GM12878 (cell line): ENCODE data around the gene CCR7. TPM values are rescaled to one million over a fixed set of nuclear protein-coding genes. Genes with fewer than 3 reads are reported as not detected.

Experiments used
- ATAC-seq: fragments of 200-7000 bp; cut with Tn5 transposase; 3 replicates; pipeline ENCODE4 v1.9.1; 2020; ENCODE audit warnings: mild to moderate bottlenecking, moderate library complexity
- BruUV-seq: library from RNA; stranded (reverse); fragments of 400-500 nt; replicated peaks from 2 replicates; lab custom pipeline; 2021; lab: Mats Ljungman, UMichigan
- CTCF ChIA-PET: fragments of 300-600 bp; sonication (Branson Sonifier 250); formaldehyde crosslinking; extraction: SDS; loops from one replicate; lab custom pipeline; 2021; ENCODE audit warnings: inconsistent platforms; lab: Yijun Ruan, JAX
- POLR2A ChIA-PET: fragments of 350-600 bp; formaldehyde crosslinking; extraction: SDS; loops from one replicate; lab custom pipeline; 2021; ENCODE audit warnings: inconsistent platforms; lab: Charles Lee
- RAD21 ChIA-PET: fragments of 300-600 bp; sonication (Branson Sonifier 250); formaldehyde crosslinking; loops from one replicate; lab custom pipeline; 2023; ENCODE audit warnings: antibody characterized with exemption; ENCODE audit not compliant: unreplicated experiment; lab: Charles Lee
- SMC1A ChIA-PET: fragments of 300-600 bp; sonication (Branson Sonifier 250); formaldehyde crosslinking; loops from one replicate; lab custom pipeline; 2023; ENCODE audit not compliant: unreplicated experiment, uncharacterized antibody; lab: Charles Lee
- DNase-seq: peaks from one replicate; pipeline ENCODE4 v3.0.0-alpha.2; 2011; ENCODE audit warnings: low read depth, low spot score
- FAIRE-seq: peaks from 3 replicates; lab custom pipeline; 2011; peaks lifted over from hg19 to GRCh38; lab: Jason Lieb, UNC
- H2AFZ ChIP-seq: 2 replicates; pipeline ENCODE4 v1.6.0; 2011; ENCODE audit warnings: low read depth, low read length, control low read depth; ENCODE audit not compliant: control insufficient read depth
- H3K27ac ChIP-seq: 2 replicates; pipeline ENCODE4 v1.5.1; 2011; ENCODE audit warnings: control low read depth; ENCODE audit not compliant: control insufficient read depth, insufficient read depth
- H3K27me3 ChIP-seq, 2 experiments: replicated peaks in 1 of 2; 2 replicates each; pipeline versions ENCODE4 v1.6.0 to v1.6.1; 2011; ENCODE audit warnings: low read length in 1 of 2; ENCODE audit not compliant: control insufficient read depth in 2 of 2, insufficient read depth in 2 of 2
- H3K36me3 ChIP-seq, 2 experiments: 2 replicates each; pipeline ENCODE4 v1.5.1; 2011; ENCODE audit warnings: low read length in 1 of 2; ENCODE audit not compliant: control insufficient read depth in 2 of 2, insufficient read depth in 2 of 2
- H3K4me1 ChIP-seq: 2 replicates; pipeline ENCODE4 v1.6.1; 2011; ENCODE audit warnings: mild to moderate bottlenecking, low read length, moderate library complexity, mixed read lengths; ENCODE audit not compliant: control insufficient read depth, insufficient read depth
- H3K4me2 ChIP-seq: 2 replicates; pipeline ENCODE4 v1.6.0; 2011; ENCODE audit warnings: control low read depth; ENCODE audit not compliant: control insufficient read depth, insufficient read depth
- H3K4me3 ChIP-seq: fragments of 200-600 bp; sonication (generic); 2 replicates; pipeline ENCODE4 v1.5.1; 2016
- H3K79me2 ChIP-seq: 2 replicates; pipeline ENCODE4 v1.6.0; 2011; ENCODE audit warnings: low read length; ENCODE audit not compliant: control insufficient read depth, insufficient read depth
- H3K9ac ChIP-seq: 2 replicates; pipeline ENCODE4 v1.8.0; 2011; ENCODE audit warnings: low read length, control low read depth, mixed read lengths; ENCODE audit not compliant: control insufficient read depth, insufficient read depth
- H3K9me3 ChIP-seq: replicated peaks from 3 replicates; pipeline ENCODE4 v1.5.1; 2011; ENCODE audit warnings: mild to moderate bottlenecking, low read length; ENCODE audit not compliant: control insufficient read depth, insufficient read depth
- H4K20me1 ChIP-seq: 2 replicates; pipeline ENCODE4 v1.6.0; 2011; ENCODE audit not compliant: control insufficient read depth, insufficient read depth
- RCOR1 ChIP-seq: conservative IDR thresholded peaks from 2 replicates; pipeline ENCODE4 v1.6.1; 2012; ENCODE audit warnings: low read depth, low read length, improper control_type of control experiment
- SMARCA5 ChIP-seq: fragments of 450-650 bp; IDR thresholded peaks from 2 replicates; pipeline ENCODE4 v1.6.1; 2017; ENCODE audit warnings: mild to moderate bottlenecking
- WGBS: methylation state at CpG from one replicate; pipeline ENCODE4 v1.1.6; 2016; ENCODE audit warnings: low lambda C conversion rate; ENCODE audit not compliant: insufficient replicate concordance, insufficient coverage; ENCODE audit errors: missing lambda C conversion rate; 5-methylcytosine and 5-hydroxymethylcytosine counted together
- in situ Hi-C: fragments of 300-500 bp; cut with MboI; formaldehyde crosslinking; loops from 9 replicates; pipeline ENCODE4 v1.14.3; 2018; ENCODE audit warnings: mixed read lengths
- intact Hi-C: fragments of 100-400 bp; cut with micrococcal nuclease; formaldehyde crosslinking; loops from one replicate; pipeline ENCODE4 v1.14.2; 2022; ENCODE audit not compliant: unreplicated experiment
- polyA plus RNA-seq, 11 experiments: library from polyadenylated mRNA; depleted of rRNA in 4 of 11; unstranded in 6 of 11; stranded (reverse) in 5 of 11; fragments of >200 nt; fragmentation: Nextera tagmentation in 4 of 11; fragmentation: Illumina TruSeq in 1 of 11; extraction: Ambion mirVana in 4 of 11; extraction: Trizol in 1 of 11; gene quantifications; 1 replicate in 1 of 11; 2 replicates in 10 of 11; pipeline versions ENCODE4 v1.2.1 to v1.2.3, GENCODE V29; 2011 to 2016; ENCODE audit warnings: inconsistent platforms in 2 of 11, missing spikeins in 2 of 11, low read depth in 1 of 11
- total RNA-seq, 4 experiments: library from RNA; depleted of rRNA in 3 of 4; stranded (reverse); fragments of >200 nt in 3 of 4; fragmentation: Illumina TruSeq in 1 of 4; extraction: Trizol in 1 of 4; gene quantifications; 2 replicates each; pipeline versions ENCODE4 v1.2.1 to v1.2.3, GENCODE V29; 2013 to 2021
- TF ChIP-seq, protein P1 (sequence below): fragments of 450-650 bp; IDR thresholded peaks from 2 replicates; pipeline ENCODE4 v1.6.1; 2016; ENCODE audit warnings: mild to moderate bottlenecking
- TF ChIP-seq, protein P2 (sequence below): fragments of 450-650 bp; IDR thresholded peaks from 2 replicates; pipeline ENCODE4 v1.6.1; 2016; ENCODE audit warnings: mild to moderate bottlenecking
- TF ChIP-seq, protein P3 (sequence below), 3 experiments: IDR thresholded peaks in 2 of 3; conservative IDR thresholded peaks in 1 of 3; 2 replicates each; pipeline ENCODE4 v1.5.1; 2011; ENCODE audit warnings: low read depth in 3 of 3, low read length in 3 of 3, mild to moderate bottlenecking in 3 of 3, control low read depth in 2 of 3, moderate library complexity in 2 of 3, inconsistent platforms in 1 of 3, mixed read lengths in 1 of 3; ENCODE audit not compliant: control insufficient read depth in 2 of 3, insufficient read depth in 1 of 3; ENCODE audit errors: extremely low read depth in 1 of 3

Gene CCR7
- total and polyA plus RNA-seq, 10 of the 15 experiments (the other 5 are each of a cell fraction or from before 2014, with no cell fraction given) = 131 to 1,171 (median 260) TPM

DNA sequence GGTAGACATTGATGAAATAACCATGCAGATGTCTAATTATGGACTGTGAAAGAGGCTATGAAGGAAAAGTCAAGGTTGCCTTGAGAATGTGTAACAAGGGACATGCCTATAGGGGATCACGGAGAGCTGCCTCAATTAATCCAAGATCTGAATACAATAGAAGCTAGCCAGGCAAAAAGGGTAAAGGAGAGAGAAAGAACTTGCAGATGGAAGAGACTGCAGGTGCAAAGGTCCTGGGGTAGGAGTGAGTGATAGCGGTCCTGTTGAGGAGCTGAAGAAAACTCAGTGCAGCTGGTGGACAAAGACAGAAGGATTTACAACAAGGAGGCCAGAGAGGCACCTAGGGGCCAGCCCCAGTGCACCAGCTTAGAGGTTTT is 48.0 kb downstream of the CCR7 start:
- Histone ChIP-seq H3K4me1 (peaks cover 18% of the 10 kb centered on the region), H2AFZ (no peak overlapping the region), H3K79me2 (no peaks in the 10 kb centered on the region), H3K4me2 (peak overlapping the region; percentile 76), H3K27ac (peak overlapping the region; percentile 64), H3K27me3 (no peaks in the 10 kb centered on the region; a peak in 1 of 4 replicates), H3K9me3 (no peaks in the 10 kb centered on the region), H3K4me3 (peak overlapping the region; percentile 38; the same call in 1 of the 2 replicates), H3K36me3 (no peaks in the 10 kb centered on the region), H3K9ac (peak overlapping the region; percentile 24; the same call in 1 of the 2 replicates), H4K20me1 (no peaks in the 10 kb centered on the region)
- in situ Hi-C loops = no loop called here
- RAD21 ChIA-PET = interaction anchor here (0.7 to 9.0 kb wide), 12 partner anchors 8 to 419 kb away, joined by 3 to 102 read pairs (median 4); no protein-coding TSS in a partner anchor
- POLR2A ChIA-PET = interaction anchor here (0.9 to 4.8 kb wide), 10 partner anchors 10 to 302 kb away, joined by 3 to 41 read pairs (median 3); partner anchors contain the start of gene TOP2A
- no peak for DNase-seq
- SMC1A ChIA-PET = interaction anchor here (0.6 to 5.3 kb wide), 17 partner anchors 10 to 105 kb away, joined by 3 to 120 read pairs (median 3); no protein-coding TSS in a partner anchor
- intact Hi-C loops = no loop called here
- FAIRE-seq = no peak
- WGBS = 35% methylated on average over 2 of the region's 2 CpGs
- CTCF ChIA-PET = interaction anchor here (0.6 to 5.1 kb wide), 21 partner anchors 9 to 1131 kb away, joined by 3 to 58 read pairs (median 4); partner anchors contain the start of gene TOP2A
- BruUV-seq = TSS peak; percentile 86
- peak; percentile 38 for ATAC-seq
- TF ChIP-seq, protein P1, sequence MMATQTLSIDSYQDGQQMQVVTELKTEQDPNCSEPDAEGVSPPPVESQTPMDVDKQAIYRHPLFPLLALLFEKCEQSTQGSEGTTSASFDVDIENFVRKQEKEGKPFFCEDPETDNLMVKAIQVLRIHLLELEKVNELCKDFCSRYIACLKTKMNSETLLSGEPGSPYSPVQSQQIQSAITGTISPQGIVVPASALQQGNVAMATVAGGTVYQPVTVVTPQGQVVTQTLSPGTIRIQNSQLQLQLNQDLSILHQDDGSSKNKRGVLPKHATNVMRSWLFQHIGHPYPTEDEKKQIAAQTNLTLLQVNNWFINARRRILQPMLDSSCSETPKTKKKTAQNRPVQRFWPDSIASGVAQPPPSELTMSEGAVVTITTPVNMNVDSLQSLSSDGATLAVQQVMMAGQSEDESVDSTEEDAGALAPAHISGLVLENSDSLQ = 0 out of 2 replicates have a peak, but pooled peaks have one; percentile 11
- TF ChIP-seq RCOR1 = peak; percentile 30; the same call in 1 of the 2 replicates
- TF ChIP-seq, protein P2, sequence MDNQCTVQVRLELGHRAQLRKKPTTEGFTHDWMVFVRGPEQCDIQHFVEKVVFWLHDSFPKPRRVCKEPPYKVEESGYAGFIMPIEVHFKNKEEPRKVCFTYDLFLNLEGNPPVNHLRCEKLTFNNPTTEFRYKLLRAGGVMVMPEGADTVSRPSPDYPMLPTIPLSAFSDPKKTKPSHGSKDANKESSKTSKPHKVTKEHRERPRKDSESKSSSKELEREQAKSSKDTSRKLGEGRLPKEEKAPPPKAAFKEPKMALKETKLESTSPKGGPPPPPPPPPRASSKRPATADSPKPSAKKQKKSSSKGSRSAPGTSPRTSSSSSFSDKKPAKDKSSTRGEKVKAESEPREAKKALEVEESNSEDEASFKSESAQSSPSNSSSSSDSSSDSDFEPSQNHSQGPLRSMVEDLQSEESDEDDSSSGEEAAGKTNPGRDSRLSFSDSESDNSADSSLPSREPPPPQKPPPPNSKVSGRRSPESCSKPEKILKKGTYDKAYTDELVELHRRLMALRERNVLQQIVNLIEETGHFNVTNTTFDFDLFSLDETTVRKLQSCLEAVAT = no peak
- TF ChIP-seq, protein P3, sequence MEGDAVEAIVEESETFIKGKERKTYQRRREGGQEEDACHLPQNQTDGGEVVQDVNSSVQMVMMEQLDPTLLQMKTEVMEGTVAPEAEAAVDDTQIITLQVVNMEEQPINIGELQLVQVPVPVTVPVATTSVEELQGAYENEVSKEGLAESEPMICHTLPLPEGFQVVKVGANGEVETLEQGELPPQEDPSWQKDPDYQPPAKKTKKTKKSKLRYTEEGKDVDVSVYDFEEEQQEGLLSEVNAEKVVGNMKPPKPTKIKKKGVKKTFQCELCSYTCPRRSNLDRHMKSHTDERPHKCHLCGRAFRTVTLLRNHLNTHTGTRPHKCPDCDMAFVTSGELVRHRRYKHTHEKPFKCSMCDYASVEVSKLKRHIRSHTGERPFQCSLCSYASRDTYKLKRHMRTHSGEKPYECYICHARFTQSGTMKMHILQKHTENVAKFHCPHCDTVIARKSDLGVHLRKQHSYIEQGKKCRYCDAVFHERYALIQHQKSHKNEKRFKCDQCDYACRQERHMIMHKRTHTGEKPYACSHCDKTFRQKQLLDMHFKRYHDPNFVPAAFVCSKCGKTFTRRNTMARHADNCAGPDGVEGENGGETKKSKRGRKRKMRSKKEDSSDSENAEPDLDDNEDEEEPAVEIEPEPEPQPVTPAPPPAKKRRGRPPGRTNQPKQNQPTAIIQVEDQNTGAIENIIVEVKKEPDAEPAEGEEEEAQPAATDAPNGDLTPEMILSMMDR (IDR thresholded peaks at IDR 0.05 in 2 of 3, conservative IDR thresholded peaks at IDR 0.05 in 1 of 3; ENCODE audit: control insufficient read depth in 2 of 3, extremely low read depth in 1 of 3, insufficient read depth in 1 of 3, low read depth in 3 of 3, low read length in 3 of 3) = no peak
- TF ChIP-seq SMARCA5 = peak; percentile 76
- TF ChIP-seq, all 136 proteins: peak for 3
